ENCODE measurements around the gene FCGR1A.
"Not testable (repeated sequence)": the region's sequence is repeated elsewhere in the genome, so short reads cannot be mapped to it uniquely, and the experiment has no call there.

Gene FCGR1A

DNA sequence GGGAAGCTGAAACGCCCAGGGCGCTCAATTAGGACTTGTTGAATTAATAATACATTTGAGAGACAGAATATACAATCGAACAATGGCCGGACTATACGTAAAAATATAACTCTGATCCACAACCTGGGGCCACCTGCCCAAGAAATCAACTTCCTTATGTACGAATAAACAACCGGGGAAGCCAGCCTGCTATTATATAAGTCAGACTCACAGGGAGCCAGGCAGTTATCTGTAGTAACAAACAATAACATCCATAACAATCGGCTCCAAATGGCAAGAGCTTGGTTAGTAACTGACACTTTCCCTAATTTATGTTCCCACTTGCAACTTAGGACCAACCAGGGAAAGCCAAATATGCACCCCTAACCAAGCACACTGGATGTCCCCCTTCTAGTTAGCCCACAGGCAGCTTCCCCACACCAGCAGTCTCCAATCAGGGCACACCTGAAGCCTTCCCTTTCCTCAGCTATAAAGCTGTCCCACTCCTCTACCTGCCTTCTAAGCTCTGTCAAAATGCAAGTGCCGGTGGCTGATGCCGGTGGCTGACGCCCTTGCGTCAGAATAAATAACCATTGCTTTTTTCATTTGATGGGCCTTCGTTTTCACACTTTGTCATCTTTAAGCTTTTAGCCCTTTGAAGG is 41.8 kb upstream of the FCGR1A start:
- not testable (repeated sequence) for H3K9me3 ChIP-seq (ENCODE audit: control insufficient read depth, low read length); H3K23ac ChIP-seq (ENCODE audit: low read length in 2 of 2); H2BK15ac ChIP-seq (ENCODE audit: low read depth, poor library complexity, severe bottlenecking); H3K18ac ChIP-seq (ENCODE audit: low read depth in 1 of 2, low read length in 2 of 2); H2AK5ac ChIP-seq (ENCODE audit: low read length, severe bottlenecking); H3K27ac ChIP-seq (ENCODE audit: low read length, poor library complexity, severe bottlenecking); H2BK120ac ChIP-seq (ENCODE audit: low read depth, low read length); H2AFZ ChIP-seq (ENCODE audit: low read depth, low read length); H3K4me3 ChIP-seq (ENCODE audit: insufficient read depth in 1 of 2, low read depth in 1 of 2, low read length in 2 of 2); H3K9ac ChIP-seq (ENCODE audit: low read length); H2BK5ac ChIP-seq (ENCODE audit: low read depth, low read length, poor library complexity, severe bottlenecking); H3K36me3 ChIP-seq (ENCODE audit: control insufficient read depth in 1 of 2, insufficient read depth in 2 of 2, low read depth in 1 of 2, low read length in 2 of 2); H3K14ac ChIP-seq (ENCODE audit: low read length in 2 of 2); DNase-seq; H3K27me3 ChIP-seq (ENCODE audit: control insufficient read depth in 1 of 2, insufficient read depth in 1 of 2, low read length in 2 of 2); H3K4me1 ChIP-seq (ENCODE audit: control insufficient read depth, insufficient read depth, low read depth, low read length); H2BK12ac ChIP-seq (ENCODE audit: low read length in 2 of 2); H3K79me1 ChIP-seq (replicated peaks; ENCODE audit: low read length, poor library complexity, severe bottlenecking); H3K4me2 ChIP-seq (ENCODE audit: low read length, poor library complexity, severe bottlenecking); H4K8ac ChIP-seq (ENCODE audit: low read length); H3K4ac ChIP-seq (ENCODE audit: low read depth in 1 of 2, low read length in 2 of 2); H4K91ac ChIP-seq (ENCODE audit: low read length)
- WGBS = no CpG with 5 or more reads among the region's 13 CpGs

DNA sequence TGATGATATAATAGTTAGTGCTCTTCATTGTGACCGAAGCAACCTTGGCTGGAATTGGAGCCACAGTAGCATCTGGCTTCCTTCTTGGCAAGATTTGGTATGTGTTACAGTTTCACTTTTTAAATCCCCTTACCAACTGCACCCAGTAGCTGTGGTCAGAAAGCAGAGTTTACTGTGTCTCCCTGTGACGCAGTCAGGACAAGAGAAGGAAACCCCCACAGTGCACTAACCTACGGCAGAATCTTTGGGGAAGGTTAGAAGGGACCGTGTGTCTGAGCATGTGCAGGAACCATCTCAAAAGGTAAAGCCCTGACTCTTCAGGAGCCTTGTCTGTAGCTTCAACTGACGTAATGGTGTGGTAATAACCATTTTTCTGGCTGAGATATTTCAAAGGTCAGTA is 40.6 kb upstream of the FCGR1A start:
- not testable (repeated sequence) for H2BK12ac ChIP-seq (ENCODE audit: low read length in 2 of 2); H3K27ac ChIP-seq (ENCODE audit: low read length, poor library complexity, severe bottlenecking); H2BK5ac ChIP-seq (ENCODE audit: low read depth, low read length, poor library complexity, severe bottlenecking); H3K4ac ChIP-seq (ENCODE audit: low read depth in 1 of 2, low read length in 2 of 2); H3K27me3 ChIP-seq (ENCODE audit: control insufficient read depth in 1 of 2, insufficient read depth in 1 of 2, low read length in 2 of 2); H3K14ac ChIP-seq (ENCODE audit: low read length in 2 of 2); H3K9ac ChIP-seq (ENCODE audit: low read length); H2AK5ac ChIP-seq (ENCODE audit: low read length, severe bottlenecking); H3K9me3 ChIP-seq (ENCODE audit: control insufficient read depth, low read length); H3K4me3 ChIP-seq (ENCODE audit: insufficient read depth in 1 of 2, low read depth in 1 of 2, low read length in 2 of 2); H2BK120ac ChIP-seq (ENCODE audit: low read depth, low read length); DNase-seq; H4K8ac ChIP-seq (ENCODE audit: low read length); H3K79me1 ChIP-seq (replicated peaks; ENCODE audit: low read length, poor library complexity, severe bottlenecking); H3K23ac ChIP-seq (ENCODE audit: low read length in 2 of 2); H3K4me2 ChIP-seq (ENCODE audit: low read length, poor library complexity, severe bottlenecking); H3K36me3 ChIP-seq (ENCODE audit: control insufficient read depth in 1 of 2, insufficient read depth in 2 of 2, low read depth in 1 of 2, low read length in 2 of 2); H4K91ac ChIP-seq (ENCODE audit: low read length); H2BK15ac ChIP-seq (ENCODE audit: low read depth, poor library complexity, severe bottlenecking); H3K18ac ChIP-seq (ENCODE audit: low read depth in 1 of 2, low read length in 2 of 2); H2AFZ ChIP-seq (ENCODE audit: low read depth, low read length); H3K4me1 ChIP-seq (ENCODE audit: control insufficient read depth, insufficient read depth, low read depth, low read length)
- no CpG with 5 or more reads among the region's 5 CpGs for WGBS

DNA sequence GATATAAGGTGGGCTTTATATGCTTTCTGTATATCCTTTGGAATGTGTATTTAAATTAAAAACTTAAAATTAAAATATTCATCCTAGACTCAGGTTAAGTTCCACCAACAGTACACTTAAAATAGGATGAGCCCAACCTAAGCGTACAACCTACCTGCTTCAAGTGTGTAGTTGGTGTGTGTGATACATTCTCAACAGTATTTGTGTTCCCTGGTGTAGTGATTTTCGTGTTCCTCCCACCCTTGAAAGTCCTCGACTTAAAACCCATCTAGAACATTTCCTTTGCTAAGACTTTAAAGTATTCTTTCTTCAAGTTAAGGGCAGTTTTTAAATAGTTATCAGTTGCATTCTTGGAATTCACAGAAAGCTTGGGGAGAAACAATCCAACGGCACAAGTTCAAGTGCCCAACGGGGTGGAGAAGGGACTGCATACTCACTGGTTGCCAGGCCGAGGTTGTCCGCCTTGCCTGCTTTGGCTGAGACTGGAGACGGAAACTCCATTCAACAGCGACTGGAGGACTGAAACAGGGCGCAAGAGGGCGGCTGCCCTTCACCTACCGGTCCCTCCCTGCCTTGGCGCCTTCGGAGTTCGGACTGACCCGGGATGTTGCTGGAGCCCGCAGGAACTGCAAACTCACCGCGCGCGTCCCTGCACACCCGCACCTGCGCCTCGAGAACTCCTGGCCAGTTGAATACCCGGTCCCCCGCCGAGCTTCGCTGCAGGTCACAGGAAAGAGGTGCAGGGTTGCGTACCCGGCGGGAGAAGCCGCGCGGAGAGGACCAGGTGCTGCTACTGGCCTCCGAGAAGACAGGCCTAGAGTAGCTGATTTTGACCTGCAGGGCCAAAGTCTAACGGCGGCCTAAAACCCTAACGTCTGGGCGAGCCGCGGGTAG is 35.8 kb upstream of the FCGR1A start:
- H2AFZ ChIP-seq (ENCODE audit: low read depth, low read length); H2BK5ac ChIP-seq (ENCODE audit: low read depth, low read length, poor library complexity, severe bottlenecking); DNase-seq; H2BK12ac ChIP-seq (ENCODE audit: low read length in 2 of 2); H4K8ac ChIP-seq (ENCODE audit: low read length); H3K23ac ChIP-seq (ENCODE audit: low read length in 2 of 2); H3K9ac ChIP-seq (ENCODE audit: low read length); H3K14ac ChIP-seq (ENCODE audit: low read length in 2 of 2); H4K91ac ChIP-seq (ENCODE audit: low read length); H3K18ac ChIP-seq (ENCODE audit: low read depth in 1 of 2, low read length in 2 of 2); H3K4me2 ChIP-seq (ENCODE audit: low read length, poor library complexity, severe bottlenecking); H3K36me3 ChIP-seq (ENCODE audit: control insufficient read depth in 1 of 2, insufficient read depth in 2 of 2, low read depth in 1 of 2, low read length in 2 of 2); H3K9me3 ChIP-seq (ENCODE audit: control insufficient read depth, low read length); H3K4me1 ChIP-seq (ENCODE audit: control insufficient read depth, insufficient read depth, low read depth, low read length); H3K4me3 ChIP-seq (ENCODE audit: insufficient read depth in 1 of 2, low read depth in 1 of 2, low read length in 2 of 2); H3K79me1 ChIP-seq (replicated peaks; ENCODE audit: low read length, poor library complexity, severe bottlenecking); H2AK5ac ChIP-seq (ENCODE audit: low read length, severe bottlenecking); H3K27me3 ChIP-seq (ENCODE audit: control insufficient read depth in 1 of 2, insufficient read depth in 1 of 2, low read length in 2 of 2); H2BK15ac ChIP-seq (ENCODE audit: low read depth, poor library complexity, severe bottlenecking); H3K27ac ChIP-seq (ENCODE audit: low read length, poor library complexity, severe bottlenecking); H3K4ac ChIP-seq (ENCODE audit: low read depth in 1 of 2, low read length in 2 of 2); H2BK120ac ChIP-seq (ENCODE audit: low read depth, low read length): not testable (repeated sequence)
- WGBS = 3% methylated on average over 12 of the region's 41 CpGs

DNA sequence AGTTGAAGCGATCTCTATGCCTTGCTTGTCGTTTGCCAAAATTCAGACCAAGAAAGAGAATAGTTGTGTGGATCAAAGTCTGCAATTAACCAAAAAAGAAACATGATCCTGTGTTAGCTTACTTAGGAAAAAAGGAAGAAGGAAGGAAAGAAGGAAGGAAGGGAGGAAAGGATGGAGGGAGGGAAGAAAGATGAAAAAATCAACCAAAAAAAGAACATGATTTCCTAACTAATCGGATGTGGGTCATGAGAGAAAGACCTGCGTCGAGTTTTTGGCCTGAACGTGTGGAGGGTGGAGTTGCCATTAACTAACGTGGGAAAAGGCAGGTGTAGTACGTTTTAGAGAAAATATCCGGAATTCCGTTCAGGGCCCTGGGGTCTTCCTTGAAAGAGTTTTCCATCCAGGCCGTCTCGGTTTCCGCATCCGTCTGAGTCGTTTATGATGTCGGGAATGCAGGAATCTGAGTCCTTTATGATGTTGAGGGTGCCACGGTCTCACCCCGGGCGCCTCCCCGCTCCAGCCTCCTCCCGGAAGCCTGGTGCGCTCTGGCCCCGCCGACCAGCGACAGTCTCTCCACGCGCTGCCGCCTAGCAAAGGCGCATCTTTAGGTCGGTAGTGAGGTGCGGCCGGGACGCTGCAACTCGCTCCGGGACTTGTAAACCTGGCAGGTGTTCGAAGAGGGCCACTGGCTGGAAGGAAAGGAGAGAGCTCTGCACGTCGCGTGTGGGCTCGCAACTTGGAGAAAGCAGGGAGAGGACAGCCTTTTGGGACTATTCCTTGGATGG is 34.9 kb upstream of the FCGR1A start:
- H3K79me1 ChIP-seq (replicated peaks; ENCODE audit: low read length, poor library complexity, severe bottlenecking); H2AFZ ChIP-seq (ENCODE audit: low read depth, low read length); H3K27ac ChIP-seq (ENCODE audit: low read length, poor library complexity, severe bottlenecking); H3K4me2 ChIP-seq (ENCODE audit: low read length, poor library complexity, severe bottlenecking); H3K14ac ChIP-seq (ENCODE audit: low read length in 2 of 2); H3K23ac ChIP-seq (ENCODE audit: low read length in 2 of 2); H3K27me3 ChIP-seq (ENCODE audit: control insufficient read depth in 1 of 2, insufficient read depth in 1 of 2, low read length in 2 of 2); H4K8ac ChIP-seq (ENCODE audit: low read length); H2BK15ac ChIP-seq (ENCODE audit: low read depth, poor library complexity, severe bottlenecking); H2AK5ac ChIP-seq (ENCODE audit: low read length, severe bottlenecking); H3K9ac ChIP-seq (ENCODE audit: low read length); H3K9me3 ChIP-seq (ENCODE audit: control insufficient read depth, low read length); H3K4me1 ChIP-seq (ENCODE audit: control insufficient read depth, insufficient read depth, low read depth, low read length); H4K91ac ChIP-seq (ENCODE audit: low read length); H3K4ac ChIP-seq (ENCODE audit: low read depth in 1 of 2, low read length in 2 of 2); H2BK5ac ChIP-seq (ENCODE audit: low read depth, low read length, poor library complexity, severe bottlenecking); H3K4me3 ChIP-seq (ENCODE audit: insufficient read depth in 1 of 2, low read depth in 1 of 2, low read length in 2 of 2); DNase-seq; H2BK120ac ChIP-seq (ENCODE audit: low read depth, low read length); H3K36me3 ChIP-seq (ENCODE audit: control insufficient read depth in 1 of 2, insufficient read depth in 2 of 2, low read depth in 1 of 2, low read length in 2 of 2); H2BK12ac ChIP-seq (ENCODE audit: low read length in 2 of 2); H3K18ac ChIP-seq (ENCODE audit: low read depth in 1 of 2, low read length in 2 of 2): not testable (repeated sequence)
- WGBS = 3% methylated on average over 13 of the region's 40 CpGs

Measured in mesenchymal stem cell (in vitro differentiated cells and primary cell).